HG03558 (cell line): ENCODE results near the gene A4GALT.

Source experiments
- ATAC-seq: cut with Tn5 transposase; IDR thresholded peaks from one replicate; pipeline ENCODE4 v1.9.1; 2021; ENCODE audit warnings: moderate number of reproducible peaks; ENCODE audit not compliant: unreplicated experiment; ENCODE audit errors: extremely low read depth

Gene A4GALT

DNA sequence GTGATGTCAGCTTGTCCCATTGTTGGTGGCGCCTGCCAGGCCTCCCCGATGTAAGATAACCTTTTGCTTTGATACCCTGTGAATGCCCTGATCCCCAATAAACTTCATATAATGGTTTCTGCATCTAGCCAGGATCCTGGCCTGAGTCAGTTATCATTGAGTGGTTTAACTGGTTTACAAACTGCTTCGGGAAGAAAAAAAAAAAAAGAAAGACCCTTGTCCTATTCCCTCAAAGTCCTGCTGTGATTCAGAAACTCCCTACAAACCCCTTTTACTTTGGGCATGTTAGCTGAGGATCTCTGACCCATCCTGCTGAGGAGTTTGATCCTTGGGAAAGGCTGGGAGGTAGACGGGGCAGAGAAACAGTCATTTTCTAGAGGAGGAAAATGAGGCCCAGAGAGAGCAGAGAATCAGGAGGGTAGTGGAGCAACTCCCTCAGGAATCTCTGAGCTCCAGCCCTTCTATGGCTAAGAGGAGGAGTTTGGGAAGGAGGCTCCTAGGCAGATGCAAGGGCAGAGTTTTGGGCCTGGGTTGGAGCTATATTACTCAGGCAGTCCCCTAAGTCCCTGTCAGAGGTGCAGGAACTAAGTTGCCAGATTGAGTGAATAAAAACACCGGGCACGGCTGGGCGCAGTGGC is 66.1 kb downstream of the A4GALT start:
- no peak for ATAC-seq

- ATAC-seq: no peak
Measured at GRCh38 chr22:42653999-42654398, 66.7 kb downstream of the A4GALT start.

DNA sequence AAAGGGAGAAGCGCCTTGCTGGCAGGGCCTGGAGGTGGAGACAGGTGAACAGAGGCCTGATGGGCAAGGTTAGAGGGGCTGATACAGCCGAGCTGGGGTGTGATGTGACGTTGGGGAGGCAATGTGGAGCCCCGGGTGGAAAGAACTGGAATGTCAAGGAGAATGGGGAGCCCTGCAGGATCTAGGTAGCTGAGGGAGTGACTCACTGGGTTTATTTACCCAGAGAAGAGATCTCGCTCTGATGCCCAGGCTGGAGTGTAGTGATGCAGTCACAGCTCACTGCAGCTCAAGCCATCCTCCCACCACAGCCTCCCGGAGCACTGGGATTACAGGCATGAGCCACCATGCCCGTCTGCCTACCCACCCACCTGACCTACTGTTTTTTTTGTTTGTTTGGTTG is 69.5 kb downstream of the A4GALT start:
- no peak for ATAC-seq

- ATAC-seq: no peak
Measured at GRCh38 chr22:42649246-42650099, 71.2 kb downstream of the A4GALT start, which contains the start of gene CYB5R3. Gene CYB5R3 (minus strand): TSS chr22:42649392. CDS start chr22:42649315, 77 bp downstream.

DNA sequence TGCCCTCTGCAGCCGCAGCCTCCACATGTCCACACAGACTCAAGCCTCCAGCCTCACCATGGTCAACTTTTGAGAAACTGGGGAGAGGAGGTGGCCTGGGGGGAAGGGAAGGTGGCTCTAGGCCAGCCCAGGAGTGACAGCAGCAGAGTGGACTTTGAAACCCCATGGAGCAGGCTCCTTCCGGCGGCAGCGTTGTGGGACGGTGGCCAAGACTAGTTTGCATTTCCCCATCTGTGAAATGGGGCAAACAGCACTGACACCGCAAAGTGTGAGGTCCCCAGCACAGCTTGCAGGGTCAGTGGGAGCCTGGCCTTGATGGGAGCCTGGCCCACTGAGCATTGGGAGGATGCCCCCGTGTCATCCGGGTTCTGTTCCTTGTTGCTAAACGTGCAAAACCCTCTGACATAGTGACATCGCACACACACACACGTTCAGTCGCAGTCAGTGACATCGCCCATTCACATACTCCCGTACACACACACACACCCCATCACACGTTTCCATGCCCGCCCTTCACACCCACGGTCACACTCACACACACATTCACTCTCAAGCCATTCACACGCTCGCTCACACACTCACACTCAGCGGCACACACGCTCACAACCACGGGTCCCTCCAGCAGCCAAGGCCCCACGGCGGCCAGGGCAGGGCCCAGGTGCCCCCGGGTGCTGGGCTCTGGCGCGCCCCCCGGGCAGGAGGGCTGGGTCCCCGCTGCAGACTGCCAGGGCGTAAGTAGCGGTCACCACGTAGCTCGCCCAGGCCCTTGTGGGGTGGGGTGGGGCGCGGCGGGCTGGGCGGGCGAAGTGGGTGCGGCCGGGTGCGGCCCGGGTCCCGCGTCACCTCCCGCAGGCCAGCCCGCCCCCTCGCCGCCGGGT is 72.1 kb downstream of the A4GALT start:
- no peak for ATAC-seq

DNA sequence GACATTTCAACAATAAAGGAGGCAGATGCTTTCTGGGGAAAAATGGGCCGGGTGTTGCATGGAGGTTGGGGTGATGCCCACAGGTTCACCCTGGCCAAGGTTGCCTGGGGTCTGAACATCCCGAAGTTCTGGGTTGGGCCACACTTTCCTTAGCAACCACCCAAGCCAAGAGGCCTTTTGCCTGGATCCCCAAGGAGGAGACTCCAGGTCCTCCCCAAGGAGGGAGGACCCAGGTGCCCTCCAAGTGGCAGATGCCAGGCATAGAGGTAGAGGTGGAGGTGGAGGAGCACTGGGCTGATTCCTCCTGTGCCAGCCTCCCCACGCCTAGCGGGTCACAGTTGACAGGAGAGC is 72.7 kb downstream of the A4GALT start:
- no peak for ATAC-seq

DNA sequence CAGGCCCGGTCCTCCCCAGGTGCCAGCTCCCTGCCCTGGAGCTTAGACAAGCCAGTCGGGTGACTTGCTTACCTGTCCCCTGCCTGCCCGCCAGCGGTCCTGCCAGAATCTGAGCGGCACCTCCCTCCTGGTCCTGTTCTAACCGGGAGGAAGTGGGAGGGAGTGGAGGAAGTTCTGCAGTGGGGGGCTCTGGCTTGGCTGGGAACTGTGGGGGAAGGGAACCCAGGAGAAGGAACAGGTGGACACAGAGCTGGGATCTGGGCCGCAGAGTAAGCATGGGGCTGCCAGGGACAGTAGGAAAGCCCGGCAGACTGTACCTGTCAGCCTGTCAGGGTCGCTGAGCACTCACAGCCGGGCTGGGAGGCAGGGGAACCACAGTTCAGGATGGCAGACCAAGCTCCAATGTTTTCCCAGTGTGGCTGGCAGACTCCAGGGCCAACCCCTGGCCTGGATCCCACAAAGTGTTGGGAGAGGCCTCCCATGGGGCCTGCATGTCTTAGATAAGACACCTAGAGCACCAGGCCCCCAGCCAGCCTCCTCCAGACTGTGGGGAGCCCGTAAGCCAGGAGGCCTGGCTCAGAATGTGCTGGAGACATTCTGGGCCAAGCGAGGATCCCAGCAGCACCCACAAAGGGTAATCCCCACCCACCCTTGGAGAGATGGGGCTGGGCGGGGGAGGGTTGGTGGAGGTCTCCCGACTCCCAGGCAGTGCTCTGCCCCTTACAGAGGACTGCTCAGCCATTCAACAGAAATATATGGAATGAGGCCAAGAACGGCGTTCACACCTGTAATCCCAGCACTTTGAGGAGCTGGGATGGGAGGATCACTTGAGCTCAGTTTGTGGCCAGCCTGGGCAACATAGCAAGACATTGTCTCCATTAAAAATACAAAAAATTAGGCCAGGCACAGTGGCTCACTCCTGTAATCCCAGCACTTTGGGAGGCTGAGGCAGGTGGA is 73.8 kb downstream of the A4GALT start:
- ATAC-seq: no peak

DNA sequence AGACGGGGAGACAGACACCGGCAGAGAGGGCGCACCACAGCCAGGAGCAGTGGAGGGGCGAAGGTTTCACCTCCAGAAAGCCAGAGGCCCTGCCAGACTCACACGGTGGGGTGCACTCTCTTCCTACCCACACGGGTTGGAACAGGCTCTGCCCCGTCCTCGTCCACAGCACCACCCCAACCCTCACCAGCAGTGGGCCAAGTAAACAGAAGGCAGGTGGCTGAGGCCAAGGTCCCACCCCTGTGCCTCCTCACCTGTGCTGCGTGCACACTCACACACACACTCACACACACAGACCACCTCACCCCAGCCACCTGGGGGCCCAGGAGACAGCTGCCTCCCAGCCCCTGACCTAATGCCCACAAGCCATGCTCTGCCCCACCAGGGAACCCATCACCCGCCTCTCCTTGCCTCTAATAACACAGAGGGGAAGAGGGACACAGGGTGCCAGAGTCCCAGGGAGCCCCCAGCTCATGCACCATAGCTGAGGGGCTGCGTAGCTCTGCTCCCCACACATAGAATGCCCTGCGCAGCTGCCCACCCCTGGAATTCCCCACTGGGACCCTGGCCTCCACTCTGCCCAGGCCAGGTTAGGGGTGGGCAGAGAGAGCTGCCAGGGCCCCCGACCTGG is 74.6 kb downstream of the A4GALT start:
- ATAC-seq: no peak

DNA sequence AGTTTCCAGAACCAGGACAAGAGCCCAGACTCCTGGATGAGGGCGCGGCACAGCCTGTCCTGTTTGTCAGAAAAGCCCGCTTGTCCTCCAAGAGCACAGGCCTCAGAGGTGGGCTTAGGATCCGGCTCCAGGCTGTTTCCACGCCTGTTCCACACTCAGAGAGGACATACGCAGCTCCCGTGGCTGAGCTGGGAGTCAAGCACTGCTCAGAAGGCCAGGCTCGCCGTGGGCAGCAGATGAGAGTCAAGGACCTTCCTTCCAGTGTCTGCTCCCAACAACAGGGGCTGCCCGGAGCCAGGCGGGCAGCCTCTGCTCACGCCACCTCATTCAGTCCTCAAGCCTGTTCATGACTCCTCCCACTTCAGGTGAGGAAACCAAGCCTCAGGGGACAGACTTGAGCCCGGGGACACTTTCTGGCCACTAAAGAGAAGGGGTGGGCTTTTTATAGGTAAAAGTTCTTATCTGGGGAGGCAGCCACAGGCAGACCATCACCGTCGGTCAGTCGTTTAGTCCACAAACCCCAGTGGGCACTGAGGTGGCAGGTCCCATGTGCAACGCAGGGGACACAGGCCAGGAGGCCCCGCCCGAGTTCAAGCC is 75.2 kb downstream of the A4GALT start:
- ATAC-seq: no peak

DNA sequence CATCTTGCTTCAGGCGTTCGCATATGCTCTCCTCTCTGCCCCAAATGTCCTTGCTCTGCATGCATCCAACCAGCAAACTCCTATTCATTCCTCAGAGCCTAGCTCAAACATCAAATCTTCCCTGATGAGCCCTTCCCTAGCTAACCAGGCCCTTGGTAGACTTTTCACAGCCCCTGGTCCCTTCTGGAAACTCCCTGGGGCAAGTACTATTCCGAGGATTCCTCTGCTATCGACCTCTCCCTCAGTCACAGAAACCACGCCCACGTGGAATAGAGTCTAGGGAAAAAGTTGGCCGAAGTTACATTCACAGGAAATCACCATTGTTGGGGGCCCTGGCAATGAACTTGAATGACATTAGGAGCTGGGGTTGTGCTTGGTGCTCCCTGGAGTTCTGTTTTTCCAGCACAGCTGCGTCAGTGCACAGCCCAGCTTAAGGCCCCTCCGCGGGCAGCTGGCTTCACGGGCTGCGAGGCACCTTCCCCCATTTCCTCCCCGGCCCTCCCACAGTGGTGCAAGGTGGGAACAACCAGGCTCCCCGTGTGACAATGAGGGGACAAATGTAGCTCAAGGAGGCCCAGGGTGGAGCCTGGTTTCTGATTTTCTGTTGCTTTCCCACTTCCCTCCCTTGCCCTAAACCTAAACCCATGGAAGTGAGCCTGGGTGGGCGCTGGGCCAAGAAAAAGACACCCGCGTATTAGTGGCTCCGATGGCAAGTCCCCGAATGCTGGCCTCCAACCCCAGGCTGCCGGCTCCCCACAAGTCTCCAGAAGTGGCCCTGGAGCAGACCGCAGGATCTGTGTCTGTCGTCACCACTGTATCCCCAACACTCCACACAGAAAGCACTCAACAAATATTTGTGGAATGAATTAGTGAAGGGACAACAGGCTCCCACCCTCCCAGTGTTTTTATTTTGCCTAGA is 76.0 kb downstream of the A4GALT start:
- no peak for ATAC-seq

DNA sequence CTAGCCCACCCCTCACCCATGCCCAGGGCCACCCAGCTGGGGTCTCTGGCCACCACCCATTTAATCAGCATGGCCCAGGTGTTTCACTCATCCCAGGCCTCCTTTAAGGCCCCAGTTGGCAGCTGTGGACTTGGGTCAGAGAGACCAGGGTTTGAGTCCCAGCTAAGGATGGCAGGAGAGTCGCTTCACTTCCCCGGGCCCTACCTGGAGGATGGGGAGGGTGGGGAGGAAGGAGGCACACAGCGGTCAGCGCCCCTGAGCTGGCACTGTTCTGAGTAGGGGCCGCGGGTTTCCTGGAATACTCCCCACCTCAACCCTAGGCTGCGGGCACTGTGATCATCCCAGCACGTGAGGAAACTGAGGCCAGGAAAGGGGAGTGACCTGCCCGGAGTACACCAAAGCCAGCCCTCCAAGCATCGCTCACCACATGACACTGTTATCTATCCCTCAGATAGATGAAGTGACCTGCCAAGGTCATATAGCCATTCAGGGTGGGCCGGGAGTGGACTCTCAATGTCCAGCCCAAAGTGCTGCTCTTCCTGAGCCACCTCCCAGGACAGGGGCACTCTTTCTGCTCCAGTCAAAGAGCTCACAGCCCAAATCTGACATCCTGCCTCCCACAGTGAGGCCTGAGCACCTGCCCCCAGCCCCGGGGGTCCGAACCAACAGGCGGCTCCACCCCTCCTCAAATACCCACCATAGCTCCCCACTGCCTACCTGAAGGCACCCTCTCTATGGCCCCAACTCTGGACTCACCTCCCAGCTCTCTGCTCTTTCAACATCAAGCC is 76.8 kb downstream of the A4GALT start:
- no peak for ATAC-seq

DNA sequence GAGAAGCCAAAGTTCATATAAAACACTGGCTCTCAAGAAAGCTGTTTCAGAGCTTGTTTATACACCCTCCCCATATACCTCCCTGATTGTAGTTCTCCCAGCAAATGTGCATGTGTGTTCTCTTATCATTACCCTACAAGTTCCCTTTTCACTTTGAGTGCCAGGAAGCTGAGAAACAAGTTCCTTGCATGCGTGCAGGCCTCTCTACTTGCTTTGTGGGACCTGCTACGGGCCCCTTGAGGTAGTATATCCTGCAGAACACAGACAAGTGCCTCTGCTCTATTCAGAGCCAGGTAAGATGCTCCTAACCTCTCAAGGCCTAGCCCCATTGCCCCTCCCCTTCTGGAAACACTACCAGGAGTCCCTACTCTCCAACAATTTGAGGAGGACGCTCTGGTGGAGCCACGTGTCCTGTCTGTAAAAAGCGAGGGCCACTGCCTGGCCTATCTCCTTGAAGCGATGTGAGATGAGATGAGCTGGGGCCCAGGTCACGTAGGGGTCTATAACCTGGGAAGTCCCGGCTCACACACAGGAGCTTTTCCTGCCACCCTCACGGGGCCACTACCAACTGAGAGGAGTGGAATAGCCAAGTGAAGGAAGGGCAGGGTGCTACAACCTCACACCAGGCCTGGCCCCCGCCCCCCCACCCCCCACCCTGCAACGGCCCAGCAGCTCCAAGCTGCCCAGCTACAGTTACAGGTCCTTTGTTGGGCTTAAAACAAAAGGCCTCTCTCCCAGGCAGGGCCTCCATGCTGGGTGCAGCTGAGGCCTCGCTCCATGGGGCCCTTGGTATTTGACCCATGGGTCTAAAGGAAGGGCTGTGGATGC is 77.7 kb downstream of the A4GALT start:
- ATAC-seq: no peak
